H9 (cell line): ENCODE data around the gene CCDC88A. TPM values are rescaled to one million over a fixed set of nuclear protein-coding genes. Genes with fewer than 3 reads are reported as not detected.

ENCODE experiments used
- DNase-seq: peaks from one replicate; pipeline ENCODE4 v3.0.0-alpha.2; 2017
- H2AFZ ChIP-seq: one replicate; pipeline ENCODE4 v1.6.1; 2013; ENCODE audit warnings: mild to moderate bottlenecking, low read length, control low read depth, moderate library complexity
- H2AK5ac ChIP-seq: 2 replicates; pipeline ENCODE4 v1.6.1; 2013; ENCODE audit warnings: low read length, control low read depth, mixed read lengths; ENCODE audit not compliant: insufficient read length
- H2BK120ac ChIP-seq: one replicate; pipeline ENCODE4 v1.6.1; 2013; ENCODE audit warnings: low read depth, mild to moderate bottlenecking, low read length, control low read depth, inconsistent platforms; ENCODE audit not compliant: poor library complexity, severe bottlenecking
- H2BK12ac ChIP-seq: 2 replicates; pipeline ENCODE4 v1.6.1; 2013; ENCODE audit warnings: low read length, control low read depth, mixed read lengths, low read depth; ENCODE audit not compliant: insufficient read length
- H2BK15ac ChIP-seq: 2 replicates; pipeline ENCODE4 v1.6.1; 2013; ENCODE audit warnings: low read depth, low read length, control low read depth
- H2BK20ac ChIP-seq: one replicate; pipeline ENCODE4 v1.6.1; 2013; ENCODE audit warnings: low read depth, mild to moderate bottlenecking, low read length, control low read depth, inconsistent platforms; ENCODE audit not compliant: poor library complexity, severe bottlenecking
- H2BK5ac ChIP-seq: 2 replicates; pipeline ENCODE4 v1.6.1; 2013; ENCODE audit warnings: low read length, control low read depth, mixed read lengths; ENCODE audit not compliant: insufficient read length
- H3K14ac ChIP-seq: 2 replicates; pipeline ENCODE4 v1.6.1; 2013; ENCODE audit warnings: low read length, control low read depth; ENCODE audit not compliant: insufficient read depth
- H3K18ac ChIP-seq: 2 replicates; pipeline ENCODE4 v1.6.1; 2013; ENCODE audit warnings: low read depth, mild to moderate bottlenecking, mixed read lengths, low read length, control low read depth; ENCODE audit not compliant: insufficient read length
- H3K23ac ChIP-seq: 2 replicates; pipeline ENCODE4 v1.6.1; 2013; ENCODE audit warnings: low read length, control low read depth, mixed read lengths, low read depth; ENCODE audit not compliant: insufficient read length
- H3K23me2 ChIP-seq: 2 replicates; pipeline ENCODE4 v1.6.1; 2013; ENCODE audit warnings: low read depth, mild to moderate bottlenecking, mixed read lengths, low read length, control low read depth; ENCODE audit not compliant: insufficient read length, poor library complexity, severe bottlenecking
- H3K27ac ChIP-seq: 2 replicates; pipeline ENCODE4 v1.5.1; 2013; ENCODE audit warnings: low read length, control low read depth, mixed read lengths, low read depth; ENCODE audit not compliant: insufficient read length
- H3K27me3 ChIP-seq: 2 replicates; pipeline ENCODE4 v1.6.1; 2013; ENCODE audit warnings: low read length, control low read depth, inconsistent platforms; ENCODE audit not compliant: insufficient read depth
- H3K4ac ChIP-seq: 2 replicates; pipeline ENCODE4 v1.6.1; 2013; ENCODE audit warnings: low read depth, mild to moderate bottlenecking, control low read depth, inconsistent platforms, low read length, moderate library complexity
- H3K4me1 ChIP-seq: 2 replicates; pipeline ENCODE4 v1.6.1; 2013; ENCODE audit warnings: low read length, control low read depth, inconsistent platforms; ENCODE audit not compliant: insufficient read depth
- H3K4me2 ChIP-seq: 2 replicates; pipeline ENCODE4 v1.6.1; 2013; ENCODE audit warnings: low read length, control low read depth, mixed read lengths; ENCODE audit not compliant: insufficient read length, insufficient read depth
- H3K56ac ChIP-seq: 2 replicates; pipeline ENCODE4 v1.6.1; 2013; ENCODE audit warnings: low read depth, mild to moderate bottlenecking, mixed read lengths, low read length, control low read depth; ENCODE audit not compliant: insufficient read length
- H3K79me1 ChIP-seq: 2 replicates; pipeline ENCODE4 v1.6.1; 2013; ENCODE audit warnings: low read depth, mild to moderate bottlenecking, moderate library complexity, low read length, control low read depth, inconsistent platforms; ENCODE audit not compliant: insufficient read depth, poor library complexity, severe bottlenecking
- H3K79me2 ChIP-seq: 2 replicates; pipeline ENCODE4 v1.6.1; 2013; ENCODE audit warnings: low read length, control low read depth, inconsistent platforms; ENCODE audit not compliant: insufficient read depth
- H3K9ac ChIP-seq: 2 replicates; pipeline ENCODE4 v1.6.1; 2013; ENCODE audit warnings: low read length, control low read depth, mixed read lengths; ENCODE audit not compliant: insufficient read length; ENCODE audit errors: extremely low read depth
- H3K9me3 ChIP-seq: one replicate; pipeline ENCODE4 v1.6.1; 2013; ENCODE audit warnings: low read depth, low read length, inconsistent platforms; ENCODE audit not compliant: control insufficient read depth
- H3T11ph ChIP-seq: one replicate; pipeline ENCODE4 v1.6.1; 2013; ENCODE audit warnings: mild to moderate bottlenecking, low read length, control low read depth, inconsistent platforms
- H4K20me1 ChIP-seq: one replicate; pipeline ENCODE4 v1.6.1; 2013; ENCODE audit not compliant: control insufficient read depth, insufficient read length, insufficient read depth
- H4K5ac ChIP-seq: 2 replicates; pipeline ENCODE4 v1.6.1; 2013; ENCODE audit warnings: low read depth, mild to moderate bottlenecking, mixed read lengths, low read length, control low read depth; ENCODE audit not compliant: insufficient read length
- H4K8ac ChIP-seq: replicated peaks from 2 replicates; pipeline ENCODE4 v1.6.1; 2013; ENCODE audit warnings: low read length, control low read depth, mixed read lengths, low read depth; ENCODE audit not compliant: insufficient read length
- H4K91ac ChIP-seq: 2 replicates; pipeline ENCODE4 v1.6.1; 2013; ENCODE audit warnings: low read depth, mild to moderate bottlenecking, moderate library complexity, mixed read lengths, low read length, control low read depth; ENCODE audit not compliant: insufficient read length
- H3K27ac Mint-ChIP-seq, 3 experiments: 2 replicates in 2 of 3; 3 replicates in 1 of 3; pipeline ENCODE4 v1.8.0; 2020 to 2021; ENCODE audit warnings: mixed read lengths in 3 of 3, mild to moderate bottlenecking in 1 of 3, moderate library complexity in 1 of 3
- H3K27me3 Mint-ChIP-seq: 2 replicates; pipeline ENCODE4 v1.8.0; 2021; ENCODE audit warnings: low read depth, mild to moderate bottlenecking, moderate library complexity, mixed read lengths
- H3K36me3 Mint-ChIP-seq, 3 experiments: 2 replicates in 2 of 3; 3 replicates in 1 of 3; pipeline ENCODE4 v1.8.0; 2020 to 2021; ENCODE audit warnings: low read depth in 3 of 3, mixed read lengths in 3 of 3; ENCODE audit not compliant: insufficient read depth in 1 of 3
- H3K4me1 Mint-ChIP-seq, 2 experiments: 2 replicates each; pipeline ENCODE4 v1.8.0; 2020; ENCODE audit warnings: mixed read lengths in 2 of 2
- H3K4me3 Mint-ChIP-seq, 2 experiments: 2 replicates in 1 of 2; 3 replicates in 1 of 2; pipeline ENCODE4 v1.8.0; 2020 to 2021; ENCODE audit warnings: mild to moderate bottlenecking in 2 of 2, mixed read lengths in 2 of 2, moderate library complexity in 1 of 2
- H3K9me3 Mint-ChIP-seq, 2 experiments: 2 replicates in 1 of 2; 3 replicates in 1 of 2; pipeline ENCODE4 v1.8.0; 2020; ENCODE audit warnings: mild to moderate bottlenecking in 2 of 2, mixed read lengths in 2 of 2, moderate library complexity in 1 of 2
- whole genome bisulfite sequencing: extraction: QIAGEN DNeasy Blood & Tissue Kit; methylation state at CpG from one replicate; pipeline ENCODE4 v1.1.7; 2013; ENCODE audit warnings: missing lambda C conversion rate, low lambda C conversion rate, mixed read lengths; ENCODE audit not compliant: insufficient read length; ENCODE audit errors: extremely low coverage; 5-methylcytosine and 5-hydroxymethylcytosine counted together
- total RNA-seq: library from RNA; stranded (reverse); gene quantifications from 2 replicates; pipeline ENCODE4 v1.2.1, GENCODE V29; 2021
- TF ChIP-seq, protein P1 (sequence below): fragments of 200-600 bp; sonication (generic); conservative IDR thresholded peaks from 3 replicates; pipeline ENCODE4 v1.8.0; 2021; ENCODE audit warnings: antibody characterized with exemption, mild to moderate bottlenecking

The CCDC88A gene
- total RNA-seq, 1 experiment from 2014 or later, result 91.8 TPM

GRCh38 chr2:55405116-55405515, 14.5 kb downstream of the CCDC88A start:
- peak overlapping the region in 1 of 3 experiments; percentile 7; a peak in 2 of 7 replicates for H3K27ac Mint-ChIP-seq
- Histone ChIP-seq H3K27ac (no peak overlapping the region), H3K18ac (no peak overlapping the region), H2AFZ (no peak overlapping the region), H2BK120ac (no peak overlapping the region), H3K79me1 (peaks cover 5% of the 10 kb centered on the region), H3K23me2 (no peaks in the 10 kb centered on the region), H3K14ac (no peak overlapping the region; the same call in 1 of the 2 replicates), H2BK5ac (no peak overlapping the region), H3K4me2 (no peak overlapping the region), H2BK12ac (no peak overlapping the region), H3T11ph (no peak overlapping the region), H3K9ac (no peak overlapping the region), H3K27me3 (no peaks in the 10 kb centered on the region), H4K8ac (no peak overlapping the region), H3K4me1 (no peaks in the 10 kb centered on the region; the same call in 1 of the 2 replicates), H3K56ac (no peak overlapping the region), H4K91ac (no peak overlapping the region), H3K9me3 (no peaks in the 10 kb centered on the region), H2BK15ac (no peak overlapping the region), H2AK5ac (no peak overlapping the region), H2BK20ac (no peak overlapping the region), H3K23ac (no peak overlapping the region), H3K4ac (no peak overlapping the region), H3K79me2 (peaks cover 5% of the 10 kb centered on the region; the same call in 1 of the 2 replicates), H4K5ac (no peak overlapping the region), H4K20me1 (no peaks in the 10 kb centered on the region)
- no peaks in the 10 kb centered on the region for H3K27me3 Mint-ChIP-seq
- WGBS, result no CpG with 5 or more reads among the region's 2 CpGs
- peaks cover 7 to 35% (median 17%) of the 10 kb centered on the region in 3 experiments; a peak in 6 of 7 replicates for H3K36me3 Mint-ChIP-seq
- TF ChIP-seq, protein P1, sequence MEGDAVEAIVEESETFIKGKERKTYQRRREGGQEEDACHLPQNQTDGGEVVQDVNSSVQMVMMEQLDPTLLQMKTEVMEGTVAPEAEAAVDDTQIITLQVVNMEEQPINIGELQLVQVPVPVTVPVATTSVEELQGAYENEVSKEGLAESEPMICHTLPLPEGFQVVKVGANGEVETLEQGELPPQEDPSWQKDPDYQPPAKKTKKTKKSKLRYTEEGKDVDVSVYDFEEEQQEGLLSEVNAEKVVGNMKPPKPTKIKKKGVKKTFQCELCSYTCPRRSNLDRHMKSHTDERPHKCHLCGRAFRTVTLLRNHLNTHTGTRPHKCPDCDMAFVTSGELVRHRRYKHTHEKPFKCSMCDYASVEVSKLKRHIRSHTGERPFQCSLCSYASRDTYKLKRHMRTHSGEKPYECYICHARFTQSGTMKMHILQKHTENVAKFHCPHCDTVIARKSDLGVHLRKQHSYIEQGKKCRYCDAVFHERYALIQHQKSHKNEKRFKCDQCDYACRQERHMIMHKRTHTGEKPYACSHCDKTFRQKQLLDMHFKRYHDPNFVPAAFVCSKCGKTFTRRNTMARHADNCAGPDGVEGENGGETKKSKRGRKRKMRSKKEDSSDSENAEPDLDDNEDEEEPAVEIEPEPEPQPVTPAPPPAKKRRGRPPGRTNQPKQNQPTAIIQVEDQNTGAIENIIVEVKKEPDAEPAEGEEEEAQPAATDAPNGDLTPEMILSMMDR, result no peak
- H3K4me1 Mint-ChIP-seq, result peaks cover 20 to 24% of the 10 kb centered on the region in 2 experiments
- no peaks in the 10 kb centered on the region for H3K9me3 Mint-ChIP-seq
- no peak for DNase-seq
- H3K4me3 Mint-ChIP-seq, result no peak overlapping the region
